ENCODE data around the gene DDI2.
"Not testable (repeated sequence)": the region's sequence is repeated elsewhere in the genome, so short reads cannot be mapped to it uniquely, and the experiment has no call there.

The DDI2 gene

DNA sequence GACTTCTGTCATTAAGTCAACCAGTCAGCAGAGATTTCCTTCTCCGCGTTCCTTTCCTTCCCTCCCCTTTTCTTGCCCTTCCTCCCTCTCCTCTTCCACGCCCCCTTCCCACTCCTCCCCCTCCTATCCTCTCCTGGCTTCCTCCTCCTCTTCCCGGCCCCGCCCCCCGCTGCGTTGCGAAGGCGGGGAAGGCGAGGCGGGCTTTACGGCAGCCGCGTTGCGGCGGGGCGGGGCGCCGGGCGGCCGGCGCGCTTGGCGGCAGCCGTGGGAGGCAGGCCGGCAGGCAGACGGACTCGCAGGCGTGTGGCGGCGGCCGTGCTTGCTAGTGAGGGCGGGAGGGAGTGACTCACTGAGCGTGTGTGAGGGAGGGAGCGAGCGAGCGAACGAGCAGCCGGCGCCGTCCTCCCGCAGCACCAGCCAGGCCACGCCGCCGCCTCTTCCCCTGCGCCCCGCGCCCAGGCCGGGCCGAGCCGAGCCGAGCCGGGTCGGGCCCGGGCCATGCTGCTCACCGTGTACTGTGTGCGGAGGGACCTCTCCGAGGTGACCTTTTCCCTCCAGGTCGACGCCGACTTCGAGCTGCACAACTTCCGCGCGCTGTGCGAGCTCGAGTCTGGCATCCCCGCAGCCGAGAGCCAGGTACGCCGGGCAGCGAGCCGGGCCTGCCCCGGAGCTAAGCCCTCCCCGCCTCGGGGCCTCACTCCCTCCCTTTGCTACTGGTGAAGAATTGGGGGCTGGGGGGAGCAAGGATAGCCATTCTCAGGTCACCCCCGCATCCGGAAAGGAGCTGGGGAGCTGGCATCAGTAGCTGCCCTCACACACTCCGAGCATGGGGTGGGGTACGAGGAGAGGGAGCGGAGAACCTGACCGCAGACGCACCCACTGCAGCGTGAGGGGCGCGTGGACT lies at the start of gene DDI2:
DDI2 (plus strand) TSS at position 286 of the 904 bp plus-strand sequence; CDS start at position 499, 213 bp downstream.
- DNase-seq, result peak; percentile 93

DNA sequence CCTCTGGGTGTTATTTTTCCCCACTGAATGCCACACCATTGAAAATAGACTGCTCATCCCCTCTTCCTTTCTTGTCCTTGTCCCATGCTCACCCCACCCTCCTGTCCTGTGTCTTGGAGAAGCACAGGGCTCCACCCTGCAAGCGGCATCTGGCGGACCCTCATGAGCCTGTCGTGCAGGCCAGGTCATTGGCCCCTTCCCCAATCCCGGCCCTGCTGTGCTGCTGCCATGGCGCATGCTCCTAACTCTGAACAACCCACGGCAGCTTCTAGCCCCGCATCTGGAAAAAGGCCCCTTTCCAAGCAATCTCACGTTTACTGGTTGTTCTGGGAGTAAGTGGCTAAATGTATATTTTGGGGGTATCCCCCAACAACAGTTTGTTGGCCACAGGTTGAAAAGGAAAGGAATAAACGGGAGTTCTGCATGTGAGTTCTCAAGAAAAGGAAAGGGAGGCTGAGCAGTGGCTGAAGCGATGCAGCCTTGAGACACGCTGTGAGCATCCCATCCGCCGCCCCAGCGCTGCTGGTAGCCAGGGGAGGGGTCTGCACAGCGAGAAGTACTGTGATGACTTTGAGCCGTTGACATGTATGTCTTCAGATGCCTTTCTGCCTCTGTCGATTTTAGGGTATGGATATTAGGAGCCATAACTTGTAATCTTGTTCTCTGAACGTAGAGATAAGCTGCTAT lies 48.7 kb upstream of the DDI2 start:
- no peak for DNase-seq

DNA sequence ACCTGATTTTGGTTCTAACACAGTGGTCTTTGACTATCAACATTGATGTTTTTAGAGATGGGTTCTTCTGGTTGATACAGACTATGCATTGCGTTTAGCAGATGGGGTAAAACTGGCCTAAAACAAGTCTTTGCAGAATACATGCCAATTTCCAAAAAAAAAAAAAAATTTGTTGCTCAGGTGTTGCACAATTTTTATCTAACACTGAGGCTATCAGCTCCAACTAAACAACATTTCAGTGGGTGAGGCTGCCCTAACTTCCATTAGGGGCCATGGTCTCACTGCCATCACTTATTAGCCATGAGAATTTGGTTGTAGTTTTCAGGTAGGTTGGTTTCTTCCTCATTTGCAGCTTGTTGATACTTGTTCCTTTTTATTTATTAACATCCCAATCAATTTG lies 46.4 kb upstream of the DDI2 start:
- no peak for DNase-seq

DNA sequence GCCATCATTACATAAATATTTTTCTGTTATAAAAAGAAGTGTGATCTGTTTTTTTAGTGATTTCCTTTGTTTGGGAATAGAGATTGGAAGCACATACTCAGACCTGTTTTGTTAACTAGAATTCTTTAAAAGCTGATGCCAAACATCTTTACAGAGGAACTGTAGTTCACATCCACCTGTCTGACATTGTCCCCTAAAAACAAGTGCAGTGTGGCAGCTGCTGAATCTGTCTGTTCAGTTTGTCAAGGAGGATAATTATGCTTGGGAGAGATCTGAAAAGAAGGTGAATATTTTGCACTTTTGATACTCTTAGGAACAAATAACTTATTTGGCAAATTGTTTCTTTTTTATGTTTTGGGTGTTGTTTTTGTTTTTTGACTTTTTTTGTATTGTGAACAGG lies 46.0 kb upstream of the DDI2 start:
- no peak for DNase-seq

DNA sequence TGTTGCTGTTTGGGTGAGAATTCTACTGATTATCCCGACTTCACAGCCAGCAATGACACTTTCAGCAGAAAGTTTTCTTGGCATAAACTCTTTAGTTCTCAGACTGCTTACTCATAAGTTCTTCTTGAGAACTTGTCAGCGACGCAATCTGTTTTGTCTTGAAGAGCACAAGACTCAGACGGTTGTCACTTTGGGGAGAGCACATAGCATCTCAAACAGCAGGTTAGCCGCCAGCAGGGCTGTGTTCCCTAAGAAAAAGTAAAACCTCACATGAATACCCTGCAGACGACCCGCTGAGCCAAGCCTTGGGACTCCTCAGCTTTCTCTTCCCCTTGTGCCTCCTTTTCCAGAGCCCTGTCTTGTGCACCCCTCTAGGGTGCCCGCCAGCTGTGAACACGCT lies 43.8 kb upstream of the DDI2 start:
- no peak for DNase-seq

DNA sequence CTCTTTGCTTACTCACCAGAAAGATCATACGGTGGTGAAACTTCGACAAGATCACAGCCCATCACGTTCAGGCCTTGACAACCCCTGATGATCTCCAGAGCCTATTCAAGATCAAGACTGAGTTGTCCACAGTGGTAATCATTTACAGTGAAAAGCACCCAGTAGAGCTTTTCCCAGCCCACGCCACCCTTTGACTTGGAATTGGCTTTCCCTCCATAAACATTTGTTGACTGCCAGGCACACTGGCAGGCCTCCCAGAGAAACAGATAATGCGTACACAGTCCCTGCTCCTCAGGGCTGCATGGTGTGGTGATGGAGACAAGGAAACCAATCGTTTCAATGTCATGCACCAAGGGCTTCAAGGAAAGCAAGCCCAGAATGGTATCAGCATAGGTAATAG lies 42.5 kb upstream of the DDI2 start:
- no peak for DNase-seq

DNA sequence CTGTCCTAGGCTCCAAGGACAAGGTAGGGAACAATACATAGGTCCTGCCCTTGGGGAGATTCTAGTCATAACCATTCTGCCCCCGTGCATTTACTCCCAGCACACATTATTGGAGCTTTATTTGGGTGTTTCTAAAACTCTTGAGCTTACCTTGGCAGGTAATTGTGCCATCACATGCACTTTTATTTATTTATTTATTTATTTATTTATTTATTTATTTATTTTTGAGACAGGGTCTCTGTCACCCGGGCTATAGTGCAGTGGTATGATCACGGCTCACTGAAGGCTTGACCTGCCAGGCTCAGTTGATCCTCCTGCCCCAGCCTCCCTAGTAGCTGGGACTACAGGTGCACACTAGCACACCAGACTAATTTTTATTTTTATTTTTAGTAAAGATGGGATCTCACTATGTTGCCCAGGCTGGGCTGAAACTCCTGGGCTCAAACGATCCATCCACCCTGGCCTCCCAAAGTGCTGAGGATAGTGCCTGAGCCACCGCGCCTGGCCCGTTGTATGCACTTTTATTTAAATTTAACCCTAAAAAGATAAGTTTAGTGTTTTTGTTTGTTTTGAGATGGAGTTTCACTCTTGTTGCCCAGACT lies 41.6 kb upstream of the DDI2 start:
- no peak for DNase-seq

DNA sequence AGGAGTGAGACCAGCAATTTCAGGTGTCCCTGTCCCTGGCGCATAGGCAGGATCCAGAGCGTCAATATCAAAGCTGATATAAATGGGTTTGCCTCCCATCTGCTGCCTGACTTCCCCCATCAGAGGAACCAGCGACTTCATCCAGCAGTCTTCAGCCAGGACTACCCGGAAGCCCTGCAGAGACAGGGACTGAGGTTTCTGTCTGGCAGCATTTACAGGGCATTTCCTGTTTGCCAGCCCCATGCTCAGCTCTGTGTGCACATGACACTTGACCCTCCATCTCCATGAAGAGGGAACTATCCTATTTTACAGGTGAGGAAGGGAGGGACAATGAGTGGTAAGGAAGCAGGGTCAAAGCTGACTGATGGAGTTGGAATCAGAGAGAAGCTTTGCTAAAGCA lies 39.6 kb upstream of the DDI2 start:
- DNase-seq, result no peak

DNA sequence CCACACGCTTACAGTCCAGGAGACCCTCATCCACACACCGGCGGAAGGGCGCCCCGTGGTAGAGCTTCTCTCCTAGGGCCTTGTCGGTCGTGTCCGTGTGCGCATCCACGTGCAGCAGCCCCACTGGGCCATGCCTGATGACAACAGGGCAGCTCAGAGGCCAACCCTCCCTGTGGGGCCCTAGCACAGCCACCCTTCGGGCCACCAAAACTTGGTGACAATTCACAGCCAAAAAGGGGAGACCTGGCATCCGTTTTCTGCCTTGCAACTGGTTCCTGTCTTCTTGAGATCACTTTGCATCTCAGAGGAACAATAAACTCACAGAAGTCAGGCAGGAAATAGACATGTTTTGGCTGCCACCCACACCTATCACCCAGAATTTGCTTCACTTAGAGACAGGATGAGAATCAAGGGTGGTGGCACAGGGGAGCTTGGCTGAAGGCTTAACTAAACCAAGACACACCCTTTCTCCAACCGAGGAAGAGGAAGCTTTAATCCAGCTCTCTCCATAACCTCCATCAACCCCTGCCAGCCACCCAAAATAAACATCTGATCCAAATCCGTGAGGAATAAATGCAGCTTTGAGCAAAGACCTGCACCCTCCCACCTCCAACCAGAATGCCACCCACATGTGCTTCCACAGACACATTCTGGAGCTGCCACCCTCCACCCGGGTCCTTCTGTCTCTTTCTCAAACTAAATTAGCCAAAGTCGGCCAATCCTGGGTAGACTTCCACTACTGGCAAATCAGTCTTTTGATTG lies 38.2 kb upstream of the DDI2 start:
- DNase-seq, result no peak

DNA sequence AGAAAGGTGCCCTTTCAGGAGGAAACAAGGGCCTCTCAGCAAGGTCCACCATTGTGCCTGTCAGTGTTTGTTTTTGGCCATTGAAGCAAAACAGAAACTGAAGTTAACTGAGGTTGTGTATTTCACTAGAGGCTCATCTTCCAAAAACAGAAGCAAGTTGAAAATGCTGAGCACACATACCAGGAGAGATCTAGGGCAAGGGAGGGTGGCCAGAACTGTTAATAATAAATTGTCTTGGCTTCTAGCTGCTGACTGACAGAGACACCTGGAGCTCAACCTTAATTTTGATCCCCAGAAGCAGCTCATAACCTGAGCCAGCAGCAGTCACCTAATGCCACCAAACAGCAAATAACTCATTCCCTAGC lies 37.6 kb upstream of the DDI2 start:
- DNase-seq, result no peak

DNA sequence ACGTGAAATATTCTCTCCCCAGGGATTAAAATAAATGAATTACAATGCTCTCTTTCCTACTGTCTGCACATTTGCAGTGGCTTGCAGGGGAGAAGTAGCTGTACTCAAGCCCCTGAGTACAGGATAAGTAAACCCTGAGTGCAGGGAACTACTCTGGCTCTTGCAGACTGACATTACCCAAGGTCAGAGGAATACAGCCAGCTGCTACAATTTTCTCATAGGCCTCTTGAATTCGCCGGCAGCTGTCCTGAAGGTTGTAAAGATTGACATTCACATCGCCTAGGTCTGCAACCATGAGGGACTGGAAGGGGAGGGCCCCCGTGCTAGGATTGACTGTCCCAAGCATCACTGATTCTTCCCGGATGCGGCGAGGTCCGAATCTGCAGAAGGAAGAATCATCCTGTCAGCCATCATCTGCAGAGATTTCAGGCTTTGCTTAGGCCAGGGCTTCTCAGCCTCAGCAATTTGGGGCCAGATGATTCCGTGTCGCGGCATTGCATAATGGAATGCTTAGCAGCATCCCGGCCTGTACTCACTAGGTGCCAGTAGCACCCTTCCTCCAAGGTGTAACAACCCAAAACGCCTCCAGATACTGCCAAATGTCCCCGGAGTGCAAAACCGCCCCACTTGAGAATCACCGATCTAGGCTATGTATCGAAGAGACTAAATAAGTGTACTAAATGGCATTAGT lies 34.1 kb upstream of the DDI2 start:
- no peak for DNase-seq

DNA sequence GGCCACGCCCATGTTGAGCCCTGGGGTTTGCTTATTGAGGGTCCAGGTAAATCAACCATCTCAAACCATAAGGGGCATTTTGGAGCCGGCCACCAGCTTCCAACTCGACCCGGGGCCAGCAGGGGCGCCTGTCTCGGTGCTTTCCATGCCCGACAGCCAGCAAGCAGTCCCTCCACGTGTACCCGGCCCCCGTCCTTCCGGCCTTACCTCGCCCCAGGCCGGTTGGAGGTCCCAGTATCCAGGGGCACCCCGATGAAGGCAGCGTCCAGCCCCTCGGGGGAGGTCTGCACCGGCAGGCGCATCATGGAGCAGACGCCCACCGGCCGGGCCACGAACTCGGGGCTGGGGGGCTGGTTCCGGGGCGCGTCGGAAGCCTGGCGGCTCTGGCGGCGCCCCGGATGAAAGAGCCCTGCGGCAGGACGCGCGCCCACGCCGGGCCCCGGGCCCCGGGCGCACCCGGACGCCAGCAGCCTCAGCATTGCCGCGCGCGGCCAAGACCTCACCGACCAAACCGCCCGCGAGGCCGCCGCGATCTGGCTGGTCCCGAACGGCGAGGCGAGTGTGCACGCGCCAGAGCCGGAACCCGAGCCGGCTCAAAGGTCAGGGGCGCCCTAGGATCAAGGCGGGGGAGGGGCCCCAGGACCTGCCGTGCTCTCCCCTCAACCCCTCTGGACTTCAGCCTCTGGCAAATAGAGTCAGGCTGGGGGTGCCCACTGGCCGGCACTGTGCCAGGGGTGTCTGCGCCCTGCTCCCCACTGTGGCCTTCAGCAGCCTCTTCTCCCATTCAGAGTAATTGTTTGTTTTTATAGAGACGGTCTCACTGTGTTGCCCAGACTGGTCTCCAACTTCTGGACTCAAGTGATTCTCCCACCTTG lies 32.5 kb upstream of the DDI2 start, which contains the start of gene AGMAT:
AGMAT (minus strand) TSS at position 563 of the 875 bp plus-strand sequence; CDS start at position 479, 84 bp downstream.
- DNase-seq, result no peak

DNA sequence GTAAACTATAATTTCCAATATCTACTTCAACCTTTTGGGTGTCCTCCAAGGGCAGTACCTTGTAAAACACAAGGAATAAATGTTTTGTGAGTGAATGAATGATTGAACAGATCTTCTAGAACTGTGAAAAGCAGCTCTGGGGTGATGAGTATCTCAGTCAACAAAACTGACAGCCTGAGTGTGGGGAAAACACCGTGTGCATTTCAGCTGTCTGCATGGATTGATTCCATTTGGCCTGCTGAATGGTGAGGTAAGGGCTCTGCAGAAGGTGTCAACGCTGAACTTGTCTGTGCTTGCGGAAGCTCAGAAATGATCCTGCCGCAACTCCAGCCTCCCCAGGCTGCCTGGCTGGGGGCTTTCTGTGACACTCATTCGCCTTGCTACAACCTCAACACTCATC lies 25.0 kb upstream of the DDI2 start:
- no peak for DNase-seq

DNA sequence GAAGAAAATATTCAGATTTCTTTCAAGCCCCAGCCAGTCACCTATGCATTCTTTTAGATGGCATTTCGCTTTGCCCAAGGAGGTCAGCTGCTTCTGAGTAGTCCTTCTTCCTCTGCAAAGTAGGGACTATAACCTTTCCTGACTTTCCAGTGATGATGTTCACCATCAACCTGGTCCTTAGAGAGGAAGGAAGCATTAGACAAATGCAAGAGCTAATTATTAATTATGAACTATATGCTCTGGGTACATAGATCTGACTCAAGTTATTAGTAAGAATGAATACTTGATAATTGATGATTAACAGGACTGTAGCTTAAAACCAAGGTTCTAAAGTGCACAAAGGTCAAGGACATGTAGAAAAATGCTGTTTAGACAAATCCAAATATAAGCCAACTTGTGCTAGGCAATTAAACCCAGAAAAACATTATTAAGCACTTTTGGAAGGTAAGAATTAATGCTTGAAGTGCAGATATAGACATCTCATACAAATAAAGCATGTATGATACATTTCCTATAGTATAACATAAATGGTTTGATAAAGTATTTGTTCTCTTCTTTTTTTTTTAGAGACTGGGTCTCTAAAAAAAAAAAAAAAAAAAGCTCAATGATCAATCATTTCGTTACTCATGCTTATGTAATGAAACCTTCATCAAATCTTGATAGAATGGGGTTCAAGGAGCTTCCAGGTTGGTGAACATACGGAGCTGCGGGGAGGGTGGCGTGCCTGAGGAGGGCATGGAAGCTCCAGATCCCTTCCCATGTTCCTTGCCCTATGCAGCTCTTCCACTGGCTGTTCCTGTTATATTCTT lies 21.2 kb upstream of the DDI2 start:
- no peak for DNase-seq

DNA sequence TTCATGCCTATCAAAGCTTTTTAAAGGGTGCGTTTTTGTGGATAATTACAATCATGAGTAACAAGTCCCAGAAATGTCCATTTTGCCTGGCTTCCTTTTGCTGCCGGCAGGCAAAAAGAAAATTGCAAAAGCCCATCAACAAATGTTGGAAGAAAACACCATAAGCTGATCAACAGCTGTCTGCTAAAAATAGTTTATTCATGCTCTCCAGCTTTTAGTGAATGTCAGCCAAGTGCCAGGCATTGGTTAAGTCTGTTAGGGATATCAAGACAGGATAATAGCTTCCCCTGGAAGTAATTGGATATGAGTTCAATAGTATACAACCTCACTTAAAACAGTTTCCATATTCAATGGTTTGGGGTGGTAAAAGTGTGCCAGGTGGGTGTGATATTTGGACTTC lies 18.8 kb upstream of the DDI2 start:
- no peak for DNase-seq

DNA sequence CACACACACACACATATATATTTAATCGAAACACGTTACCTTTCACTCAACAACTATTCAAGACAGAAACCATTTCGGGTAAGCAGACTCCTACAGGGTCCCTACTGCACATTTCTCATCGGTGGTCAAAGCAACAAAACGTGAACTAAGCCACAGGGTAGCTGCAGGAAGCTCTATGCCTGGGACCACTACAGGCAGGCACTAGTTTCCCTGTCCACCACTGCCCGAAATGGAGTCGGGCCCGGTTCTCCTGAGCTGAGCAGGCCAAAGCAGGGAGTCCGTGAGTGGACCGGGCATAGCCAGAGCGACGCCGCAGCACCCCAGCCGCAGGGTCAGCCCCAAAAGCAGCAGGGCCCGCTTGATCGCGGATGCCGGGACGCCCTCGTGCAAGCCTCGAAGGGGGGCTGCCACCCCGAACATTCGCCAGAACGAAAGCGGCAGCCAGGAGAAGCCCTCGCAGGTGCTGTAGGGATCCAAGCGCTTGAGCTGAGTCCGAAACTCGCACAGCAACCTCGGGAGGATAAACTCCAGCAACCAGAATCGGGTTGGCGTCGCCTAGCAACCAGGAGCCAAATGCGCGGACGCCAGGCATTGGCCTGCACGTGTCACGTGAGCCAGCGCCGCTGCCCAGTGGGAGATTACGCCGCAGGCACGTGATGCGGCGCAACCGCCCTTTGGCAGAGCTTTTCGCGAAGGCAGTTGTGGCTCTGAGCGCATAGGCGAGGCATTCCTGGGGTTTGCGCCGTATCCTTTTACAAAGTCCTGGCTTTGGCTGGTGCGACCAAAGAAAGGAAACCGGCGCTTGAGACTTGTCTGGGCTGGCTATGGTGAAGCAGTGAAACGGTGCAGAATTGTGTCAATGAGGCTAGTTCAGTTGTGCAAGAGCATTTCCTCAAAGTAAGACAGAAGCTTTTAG lies 13.9 kb upstream of the DDI2 start:
- peak; percentile 94 for DNase-seq

DNA sequence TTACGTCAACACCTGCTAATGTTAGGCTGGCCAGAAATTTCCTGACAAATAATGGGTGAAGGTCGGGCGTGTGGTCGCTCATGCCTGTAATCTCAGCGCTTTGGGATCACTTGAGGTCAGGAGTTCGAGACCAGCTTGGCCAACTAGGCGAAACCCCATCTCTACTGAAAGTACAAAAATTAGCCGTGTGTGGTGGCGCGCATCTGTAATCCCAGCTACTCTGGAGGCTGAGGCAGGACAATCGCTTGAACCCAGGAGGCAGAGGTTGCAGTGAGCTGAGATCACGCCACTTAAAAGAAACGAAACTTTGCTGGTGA lies 13.3 kb upstream of the DDI2 start:
- DNase-seq, result not testable (repeated sequence)

DNA sequence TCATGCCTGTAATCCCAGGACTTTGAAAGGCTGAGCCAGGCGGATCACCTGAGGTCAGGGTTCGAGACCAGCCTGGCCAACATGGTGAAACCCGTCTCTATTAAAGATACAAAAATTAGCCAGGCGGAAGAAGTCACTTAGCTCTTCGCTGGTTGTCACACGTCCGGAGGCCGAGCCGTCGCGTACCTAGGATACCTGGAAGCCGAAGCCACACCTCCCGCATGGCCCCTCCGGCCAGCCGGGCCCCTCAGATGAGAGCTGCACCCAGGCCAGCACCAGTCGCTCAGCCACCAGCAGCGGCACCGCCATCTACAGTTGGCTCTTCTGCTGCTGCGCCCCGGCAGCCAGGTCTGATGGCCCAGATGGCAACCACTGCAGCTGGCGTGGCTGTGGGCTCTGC lies 12.9 kb upstream of the DDI2 start:
- not testable (repeated sequence) for DNase-seq
